Fibroblast of skin of abdomen (primary cell): ENCODE data around the gene MBOAT7.
"Not testable (repeated sequence)": the region's sequence is repeated elsewhere in the genome, so short reads cannot be mapped to it uniquely, and the experiment has no call there.

Source experiments
- DNase-seq: peaks from one replicate; pipeline ENCODE4 v3.0.0-alpha.2; 2013

MBOAT7 gene

DNA sequence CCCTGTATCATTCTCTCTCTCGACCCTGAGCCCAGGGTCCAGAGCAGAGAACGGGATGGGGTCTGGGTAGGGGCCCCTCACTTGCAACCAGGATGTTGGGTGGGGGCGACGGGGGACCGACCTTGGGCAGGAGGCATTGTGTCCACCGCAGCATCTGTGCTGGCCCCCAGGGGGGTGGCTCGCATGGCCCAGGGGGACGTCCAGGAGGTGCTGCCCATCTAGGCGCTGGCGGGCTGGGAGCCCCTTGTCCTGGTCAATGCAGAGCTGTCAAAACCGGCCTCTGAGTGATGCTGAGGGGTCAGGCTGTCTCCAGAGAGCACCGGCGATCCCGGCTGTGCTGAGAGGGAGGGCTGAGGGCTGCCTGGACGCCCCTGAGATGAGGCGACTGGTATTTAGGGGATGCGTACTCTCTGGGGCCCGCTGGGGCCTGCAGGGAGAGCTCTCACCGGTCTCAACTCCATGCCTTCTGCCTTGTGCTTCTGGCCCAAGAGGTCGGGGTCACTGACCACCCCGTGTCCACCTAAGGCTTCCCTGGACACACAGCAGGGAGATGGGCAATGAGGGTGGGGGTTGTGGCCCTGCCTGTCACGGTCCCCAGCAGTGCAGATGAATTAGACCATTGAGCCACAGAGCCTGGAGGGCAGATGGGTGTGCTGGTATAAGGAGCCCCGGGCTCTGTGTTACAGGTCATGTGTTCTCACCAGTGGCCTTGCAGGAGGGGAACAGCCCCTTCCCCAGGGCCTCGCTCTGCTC is 19.9 kb upstream of the MBOAT7 start:
- DNase-seq = peak; percentile 6

DNA sequence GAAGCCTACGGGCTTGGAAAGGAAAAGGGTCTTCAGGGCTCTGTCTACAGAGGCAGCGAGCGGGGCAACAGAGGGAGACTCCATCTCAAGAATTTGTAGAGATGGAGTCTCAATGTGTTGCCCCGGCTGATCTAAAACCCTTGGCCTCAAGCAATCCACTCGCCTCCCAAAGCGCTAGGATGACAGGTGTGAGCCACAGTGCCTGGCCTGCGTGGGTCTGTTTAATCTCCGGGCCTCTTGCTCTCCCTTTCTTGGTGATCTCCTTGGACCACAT is 19.3 kb upstream of the MBOAT7 start:
- DNase-seq = peak; percentile 8

DNA sequence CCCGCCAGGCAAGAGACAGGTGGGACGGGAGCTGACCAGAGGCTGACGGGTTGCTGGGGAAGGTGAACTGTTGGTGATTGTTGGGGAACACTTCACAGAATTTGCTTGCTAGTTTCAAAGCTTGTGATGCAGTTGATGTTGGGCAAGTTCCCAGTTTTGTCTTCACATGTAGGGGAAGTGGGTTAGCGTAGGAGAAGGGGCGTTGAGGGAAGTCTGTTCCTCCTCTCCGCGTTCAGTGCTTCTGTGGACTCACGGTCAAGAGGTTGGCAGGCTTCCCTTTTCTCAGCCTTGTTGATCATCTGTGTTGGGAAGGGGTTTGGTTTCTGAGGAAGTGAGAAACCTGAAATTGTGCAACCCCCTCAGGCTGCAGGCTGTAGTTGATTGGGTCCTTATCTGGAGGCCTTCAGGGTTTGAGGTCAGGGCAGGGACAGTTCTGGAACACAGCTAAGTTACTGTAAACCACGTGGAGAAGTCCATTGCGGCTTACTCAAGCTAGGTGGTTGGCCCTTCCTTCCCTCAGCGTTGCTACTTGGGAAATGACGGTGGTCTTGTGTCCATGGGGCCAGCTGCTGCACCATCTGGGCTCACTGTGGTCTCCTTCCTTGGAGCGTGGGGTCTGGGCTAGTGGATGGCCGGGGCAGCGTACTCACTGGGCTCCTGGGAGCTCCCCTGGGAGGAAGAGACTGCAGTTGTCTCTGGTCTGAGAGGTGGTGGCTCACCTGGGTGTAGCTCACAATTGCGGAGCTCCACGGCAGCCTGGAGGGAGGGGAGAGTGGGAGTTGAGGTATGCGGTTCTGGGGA is 18.8 kb upstream of the MBOAT7 start:
- peak; percentile 45 for DNase-seq

DNA sequence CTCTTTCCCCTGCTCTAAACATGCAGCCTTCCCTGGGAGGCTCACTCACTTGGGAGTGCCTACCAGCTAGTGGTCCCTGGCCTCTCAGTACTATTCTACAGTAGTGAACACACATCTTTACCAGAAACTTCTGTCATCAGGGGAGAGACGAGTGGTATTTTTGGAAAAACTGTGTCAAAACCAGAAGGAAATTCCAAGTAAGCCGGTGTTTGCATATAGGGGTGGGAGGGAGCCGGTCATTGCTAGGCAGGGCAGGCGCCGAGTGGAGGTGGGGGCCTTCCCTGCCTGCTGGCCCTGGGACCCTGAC is 18.2 kb upstream of the MBOAT7 start:
- DNase-seq = no peak

- DNase-seq = not testable (repeated sequence)
Measured at GRCh38 chr19:54207193-54207592, 17.8 kb upstream of the MBOAT7 start.

GRCh38 chr19:54206831-54207177 is 17.4 kb upstream of the MBOAT7 start:
- no peak for DNase-seq

DNA sequence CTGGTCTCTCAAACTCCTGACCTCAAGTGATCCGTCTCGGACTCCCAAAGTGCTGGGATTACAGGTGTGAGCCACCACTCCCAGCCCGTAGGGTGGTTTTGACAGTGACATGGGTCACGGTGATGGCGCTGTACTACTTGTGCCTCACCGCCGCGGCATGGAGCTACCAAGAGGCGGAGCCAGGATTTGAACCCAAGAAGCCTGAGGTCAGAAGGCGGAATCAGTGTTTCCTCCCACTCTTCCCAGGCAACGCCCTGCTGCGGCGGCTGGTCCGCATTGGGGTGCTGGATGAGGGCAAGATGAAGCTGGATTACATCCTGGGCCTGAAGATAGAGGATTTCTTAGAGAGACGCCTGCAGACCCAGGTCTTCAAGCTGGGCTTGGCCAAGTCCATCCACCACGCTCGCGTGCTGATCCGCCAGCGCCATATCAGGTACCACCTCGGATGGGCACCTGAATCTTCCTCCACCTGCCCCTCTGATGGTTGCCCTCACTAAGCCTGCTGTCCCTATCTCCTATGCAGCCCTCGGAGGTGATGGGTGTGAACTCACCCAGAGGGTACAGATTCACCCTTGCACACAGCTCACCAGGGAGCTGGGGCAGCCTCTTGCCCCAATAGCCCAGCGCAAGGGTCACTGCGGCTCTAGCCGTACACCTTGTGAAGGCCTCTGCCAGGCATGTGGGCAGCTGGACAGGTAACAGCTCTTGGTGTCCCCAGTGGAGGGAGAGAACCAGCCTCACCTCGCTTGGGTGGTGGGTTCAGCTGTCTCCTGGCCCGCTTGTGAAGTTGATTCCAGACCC is 16.9 kb upstream of the MBOAT7 start:
- no peak for DNase-seq

GRCh38 chr19:54204767-54205468 is 15.5 kb upstream of the MBOAT7 start:
- no peak for DNase-seq

GRCh38 chr19:54203151-54203611 is 13.8 kb upstream of the MBOAT7 start:
- no peak for DNase-seq

DNA sequence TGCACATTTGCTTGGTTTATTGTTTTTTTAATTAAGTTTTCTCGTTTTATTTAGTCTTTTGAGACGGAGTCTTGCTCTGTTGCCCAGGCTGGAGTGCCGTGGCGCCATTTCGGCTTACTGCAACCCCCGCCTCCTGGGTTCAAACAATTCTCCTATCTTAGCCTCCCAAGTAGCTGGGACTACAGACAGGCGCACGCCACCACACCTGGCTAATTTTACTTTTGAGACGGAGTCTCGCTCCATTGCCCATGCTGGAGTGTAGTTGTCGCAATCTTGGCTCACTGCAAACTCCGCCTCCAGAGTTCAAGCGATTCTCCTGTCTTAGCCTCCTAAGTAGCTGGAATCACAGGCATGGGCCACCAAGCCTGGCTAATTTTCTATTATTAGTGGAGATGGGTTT is 12.6 kb upstream of the MBOAT7 start:
- DNase-seq = no peak

DNA sequence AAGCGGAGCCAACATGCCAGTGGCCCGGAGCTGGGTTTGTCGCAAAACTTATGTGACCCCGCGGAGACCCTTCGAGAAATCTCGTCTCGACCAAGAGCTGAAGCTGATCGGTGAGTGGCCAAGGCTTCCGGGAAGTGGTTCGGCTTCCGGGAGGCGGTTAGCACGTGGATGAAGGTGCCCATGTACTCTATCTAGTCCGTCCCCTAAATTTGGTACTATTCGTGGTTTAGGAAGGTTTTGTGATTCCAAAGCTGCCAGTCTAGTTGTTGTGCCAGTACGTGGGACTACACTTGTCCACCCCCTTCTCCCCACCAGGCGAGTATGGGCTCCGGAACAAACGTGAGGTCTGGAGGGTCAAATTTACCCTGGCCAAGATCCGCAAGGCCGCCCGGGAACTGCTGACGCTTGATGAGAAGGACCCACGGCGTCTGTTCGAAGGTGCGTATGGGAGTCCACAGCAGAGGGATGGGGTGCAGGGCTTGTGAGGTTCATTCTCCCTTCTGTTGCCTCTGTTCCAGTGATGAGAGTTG is 11.9 kb upstream of the MBOAT7 start:
- no peak for DNase-seq

DNA sequence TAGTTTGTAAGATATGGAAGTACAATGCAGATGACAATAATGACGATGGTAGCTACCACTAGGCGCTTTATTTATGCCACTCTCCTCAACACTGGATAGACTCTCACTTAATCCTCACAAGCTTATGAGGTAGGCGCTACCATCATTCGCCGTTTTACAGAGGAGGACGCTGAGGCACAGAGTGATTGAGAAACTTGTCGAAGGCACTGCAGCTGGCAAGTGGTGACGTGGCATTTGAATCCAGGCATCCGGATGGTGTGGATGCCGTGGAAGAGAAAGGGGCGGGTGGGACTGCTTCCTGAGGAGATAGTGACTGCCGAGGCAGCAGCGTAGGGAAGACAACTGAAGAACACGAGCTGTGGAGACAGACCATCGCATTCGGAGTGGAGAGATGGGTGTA is 10.0 kb upstream of the MBOAT7 start:
- no peak for DNase-seq

DNA sequence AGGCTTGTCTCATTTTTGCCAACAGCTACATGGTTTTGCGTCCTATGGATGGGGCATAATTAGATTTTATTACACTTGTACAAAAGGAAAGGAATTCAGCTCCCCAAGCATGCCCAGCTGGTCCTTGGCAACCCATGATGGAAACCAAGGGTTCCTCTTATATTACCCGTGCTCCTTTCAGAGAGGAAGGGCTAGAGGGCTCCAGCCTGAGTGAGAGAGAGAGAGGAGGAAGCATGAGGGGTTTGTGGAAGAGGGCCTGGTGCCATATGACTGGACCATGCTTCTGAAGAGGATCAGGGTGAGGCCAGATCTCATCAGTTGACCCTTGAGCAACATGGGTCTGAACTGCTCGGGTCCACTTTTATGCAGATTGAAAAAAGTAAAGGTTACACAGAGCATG is 7.7 kb upstream of the MBOAT7 start:
- no peak for DNase-seq

DNA sequence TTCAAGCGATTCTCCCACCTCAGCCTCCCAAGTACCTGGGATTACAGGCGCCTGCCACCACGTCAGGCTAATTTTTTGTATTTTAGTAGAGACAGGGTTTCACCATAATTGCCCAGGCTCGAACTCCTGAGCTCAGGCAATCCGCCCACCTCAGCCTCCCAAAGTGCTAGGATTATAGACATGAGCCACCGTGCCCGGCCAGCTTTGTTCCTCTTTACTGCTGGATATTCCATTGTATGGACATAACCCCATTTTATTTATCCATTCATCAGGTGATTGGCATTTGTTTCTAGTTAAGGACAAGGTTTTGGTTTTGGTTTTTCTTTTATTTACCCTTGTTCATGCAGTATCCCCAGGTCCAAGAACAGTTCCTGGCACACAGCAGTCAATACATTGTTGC is 7.2 kb upstream of the MBOAT7 start:
- no peak for DNase-seq

DNA sequence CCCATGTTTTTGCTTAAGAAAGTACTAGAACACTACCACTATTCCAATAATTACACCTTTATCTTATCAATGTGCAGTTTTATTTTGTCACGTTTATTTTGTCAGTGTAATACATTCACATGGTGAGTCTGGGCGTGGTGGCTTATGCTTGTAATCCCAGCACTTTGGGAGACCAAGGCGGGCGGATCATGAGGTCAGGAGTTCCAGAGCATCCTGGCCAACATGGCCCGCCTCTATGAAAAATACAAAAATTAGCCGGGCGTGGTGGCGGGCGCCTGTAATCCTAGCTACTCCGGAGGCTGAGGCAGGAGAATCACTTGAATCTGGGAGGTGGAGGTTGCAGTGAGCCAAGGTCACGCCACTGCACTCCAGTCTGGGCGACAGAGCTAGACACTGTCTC is 5.1 kb upstream of the MBOAT7 start:
- not testable (repeated sequence) for DNase-seq

GRCh38 chr19:54193011-54193410 is 3.6 kb upstream of the MBOAT7 start:
- DNase-seq = no peak

DNA sequence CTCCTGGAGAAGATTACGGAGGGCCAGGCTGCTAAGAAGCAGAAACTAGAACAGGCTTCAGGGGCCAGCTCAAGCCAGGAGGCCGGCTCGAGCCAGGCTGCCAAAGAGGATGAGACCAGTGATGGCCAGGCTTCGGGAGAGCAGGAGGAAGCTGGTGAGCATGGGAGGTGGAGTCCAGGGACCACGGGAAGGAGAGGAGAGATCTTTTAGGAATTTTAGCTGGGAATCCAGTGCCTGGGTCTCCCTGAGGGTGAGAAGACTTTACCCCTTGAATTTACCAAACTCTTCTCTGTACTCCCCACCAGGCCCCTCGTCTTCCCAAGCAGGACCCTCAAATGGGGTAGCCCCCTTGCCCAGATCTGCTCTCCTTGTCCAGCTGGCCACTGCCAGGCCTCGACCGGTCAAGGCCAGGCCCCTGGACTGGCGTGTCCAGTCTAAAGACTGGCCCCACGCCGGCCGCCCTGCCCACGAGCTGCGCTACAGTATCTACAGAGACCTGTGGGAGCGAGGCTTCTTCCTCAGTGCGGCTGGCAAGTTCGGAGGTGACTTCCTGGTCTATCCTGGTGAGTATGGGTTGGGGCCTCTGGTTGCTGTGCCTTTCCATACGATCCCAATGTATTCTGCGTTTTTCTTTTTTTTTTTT is 2.6 kb upstream of the MBOAT7 start:
- no peak for DNase-seq

- peak; percentile 83 for DNase-seq
Measured at GRCh38 chr19:54191011-54191810, 1.8 kb upstream of the MBOAT7 start, which contains the start of gene TSEN34. Gene TSEN34 (plus strand): TSS chr19:54191308. CDS start chr19:54191365, 57 bp downstream.

DNA sequence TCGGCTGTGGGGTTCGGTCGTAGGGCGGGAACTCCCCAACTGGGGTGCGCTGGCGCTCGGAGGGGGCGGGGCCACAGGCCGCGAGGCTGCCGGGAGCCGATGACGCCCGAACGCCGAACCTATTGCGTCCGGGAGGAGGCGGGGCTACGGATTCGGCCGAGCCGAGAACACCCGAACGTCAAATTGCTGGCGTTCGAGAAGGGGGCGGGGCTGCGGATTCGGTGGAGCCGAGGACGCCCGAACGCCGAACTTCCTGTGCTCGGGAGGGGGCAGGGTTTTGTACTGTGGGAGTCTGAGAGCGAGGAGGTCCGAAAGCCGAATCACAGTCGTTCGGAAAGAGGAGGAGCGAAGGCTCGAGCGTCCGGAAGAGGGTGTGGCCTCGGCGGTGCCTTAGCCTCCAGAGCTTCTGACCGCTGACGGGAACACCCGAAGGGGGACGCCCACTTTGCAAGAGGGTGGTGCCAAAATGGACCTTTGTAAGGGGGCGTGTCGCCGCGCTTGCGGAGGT is 1.2 kb upstream of the MBOAT7 start:
- peak; percentile 100 for DNase-seq

- DNase-seq = peak; percentile 100
Measured at GRCh38 chr19:54189735-54190502, 539 bp upstream of the MBOAT7 start.
